Activated CD8-positive, alpha-beta T cell treated with anti-CD3 and anti-CD28 coated beads, Interleukin-2, amount 10 ng/mL, durations not matched to agents 7 days and 5 days (primary cell): Measurements from ENCODE around the gene WWC2. TPM values are rescaled to one million over a fixed set of nuclear protein-coding genes. Genes with fewer than 3 reads are reported as not detected.

ENCODE experiments used
- ATAC-seq: fragments of 150-1000 bp; cut with Tn5 transposase; one replicate; pipeline ENCODE4 v1.10.0; 2021; ENCODE audit warnings: moderate library complexity
- CTCF ChIA-PET: fragments of 350-600 bp; sonication (Branson Sonifier 250); formaldehyde crosslinking; loops from one replicate; lab custom pipeline; 2021; ENCODE audit warnings: antibody characterized with exemption; lab: Charles Lee
- POLR2A ChIA-PET: fragments of 350-600 bp; sonication (Branson Sonifier 250); formaldehyde crosslinking; loops from one replicate; lab custom pipeline; 2021; ENCODE audit warnings: antibody characterized with exemption; lab: Charles Lee
- DNase-seq: peaks from one replicate; pipeline ENCODE4 v3.0.0-alpha.2; 2020
- H3K27ac Mint-ChIP-seq: one replicate; pipeline ENCODE4 v1.8.0; 2021; ENCODE audit warnings: mild to moderate bottlenecking, mixed read lengths
- H3K27me3 Mint-ChIP-seq: one replicate; pipeline ENCODE4 v1.8.0; 2021; ENCODE audit warnings: low read depth, mixed read lengths
- H3K36me3 Mint-ChIP-seq: one replicate; pipeline ENCODE4 v1.8.0; 2021; ENCODE audit warnings: low read depth, mixed read lengths
- H3K4me1 Mint-ChIP-seq: one replicate; pipeline ENCODE4 v1.8.0; 2021; ENCODE audit warnings: low read depth, mixed read lengths
- H3K4me3 Mint-ChIP-seq: one replicate; pipeline ENCODE4 v1.8.0; 2021; ENCODE audit warnings: mild to moderate bottlenecking, mixed read lengths
- H3K9me3 Mint-ChIP-seq: one replicate; pipeline ENCODE4 v1.8.0; 2022; ENCODE audit warnings: mixed read lengths; ENCODE audit not compliant: insufficient read depth
- total RNA-seq, 2 experiments: library from RNA; stranded (reverse); gene quantifications; one replicate each; pipeline ENCODE4 v1.2.3, GENCODE V29; 2021

Gene WWC2
- total RNA-seq, 2 experiments from 2014 or later = 0.21 TPM

DNA sequence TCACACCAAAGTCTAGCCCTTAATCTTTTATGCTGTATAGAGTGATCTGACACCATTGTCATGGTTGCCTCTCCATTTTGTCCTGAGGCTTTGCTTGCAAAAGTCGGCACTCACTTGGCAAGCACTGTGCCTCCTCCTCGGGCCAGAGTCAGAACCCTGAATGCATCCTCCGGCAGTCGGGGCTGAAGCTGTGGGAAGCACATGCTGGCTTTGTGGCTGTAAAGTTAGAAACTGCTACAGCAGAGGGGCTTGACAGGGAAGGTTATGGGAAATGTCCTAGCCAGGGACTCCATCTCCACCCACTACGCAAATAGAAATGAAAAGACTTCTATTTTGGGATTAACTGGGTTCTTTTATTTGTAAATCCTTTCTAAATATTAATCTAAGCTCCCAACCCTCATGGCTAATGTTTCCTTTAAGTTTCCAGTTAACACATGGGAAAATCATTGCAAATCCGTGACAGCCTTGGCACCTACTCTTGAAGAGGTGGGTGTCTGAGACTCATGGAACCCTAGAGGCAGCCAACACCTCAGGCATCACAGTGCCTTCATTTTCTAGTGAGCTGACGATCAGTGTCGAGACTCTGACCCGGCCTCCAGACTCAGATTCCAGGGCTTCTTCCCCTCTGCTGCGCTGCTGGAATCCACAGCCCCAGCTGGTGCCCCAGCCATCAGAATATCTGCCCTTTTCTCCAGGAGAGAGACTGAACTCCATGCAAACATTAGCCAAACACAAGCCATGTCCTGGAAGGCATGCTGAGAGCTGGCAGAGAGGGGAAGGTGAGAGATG lies 231.1 kb downstream of the WWC2 start:
- peaks cover 14% of the 10 kb centered on the region for H3K27me3 Mint-ChIP-seq

DNA sequence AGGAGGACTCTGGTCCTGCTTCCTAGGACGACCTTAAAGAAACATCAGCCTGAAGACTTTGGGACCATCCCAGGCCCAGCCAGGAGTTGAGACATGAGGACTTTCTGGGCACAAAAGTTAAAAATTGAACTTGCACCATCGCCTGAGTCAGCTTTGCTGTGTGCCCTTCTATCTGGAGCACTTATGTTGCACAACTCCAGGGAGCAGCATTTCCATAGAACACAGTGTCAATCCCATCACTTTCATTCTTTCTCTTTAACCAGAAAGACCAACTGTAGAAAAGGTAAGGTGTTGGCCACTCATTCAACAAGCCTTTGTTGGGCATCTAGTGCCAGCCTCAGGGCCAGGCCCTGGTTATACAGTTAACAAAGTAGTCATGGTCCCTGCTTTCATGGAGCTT lies 231.8 kb downstream of the WWC2 start:
- no peaks in the 10 kb centered on the region for H3K9me3 Mint-ChIP-seq
- ChIA-PET CTCF (no interaction called here), POLR2A (no interaction called here)
- no peak for ATAC-seq
- peaks cover 14% of the 10 kb centered on the region for H3K27me3 Mint-ChIP-seq
- H3K36me3 Mint-ChIP-seq = no peaks in the 10 kb centered on the region
- H3K4me3 Mint-ChIP-seq = no peak overlapping the region
- H3K4me1 Mint-ChIP-seq = peaks cover 8% of the 10 kb centered on the region
- DNase-seq = no peak
- no peak overlapping the region for H3K27ac Mint-ChIP-seq

More for the DNA sequence above, 231.1 kb downstream of the WWC2 start:
- DNase-seq (no peak), ATAC-seq (no peak)
- no peak overlapping the region for H3K4me3 Mint-ChIP-seq
- ChIA-PET CTCF (no interaction called here), POLR2A (no interaction called here)
- H3K27ac Mint-ChIP-seq = no peak overlapping the region
- H3K4me1 Mint-ChIP-seq = peaks cover 2% of the 10 kb centered on the region
- no peaks in the 10 kb centered on the region for H3K9me3 Mint-ChIP-seq
- no peaks in the 10 kb centered on the region for H3K36me3 Mint-ChIP-seq

DNA sequence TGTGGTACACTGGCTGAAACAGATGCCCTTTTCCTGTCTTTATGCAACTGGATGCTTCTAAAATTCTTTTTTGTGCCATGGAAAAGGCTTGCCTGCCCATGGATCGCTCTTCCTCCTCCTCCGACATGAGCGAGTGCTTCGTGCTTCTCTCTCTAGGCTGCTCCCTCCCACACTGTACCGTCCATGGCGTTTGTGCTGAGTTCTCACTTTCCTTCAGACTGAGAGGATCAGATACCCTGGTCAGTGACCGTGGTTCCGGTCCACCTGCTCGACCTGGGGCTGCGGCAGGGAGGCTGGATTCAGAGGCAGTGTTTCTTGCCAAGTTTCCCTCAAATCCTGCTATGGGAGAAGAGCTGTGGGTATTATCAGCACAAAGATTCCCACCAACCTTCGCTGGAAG lies 233.4 kb downstream of the WWC2 start:
- ATAC-seq = no peak
- CTCF ChIA-PET = no interaction called here

DNA sequence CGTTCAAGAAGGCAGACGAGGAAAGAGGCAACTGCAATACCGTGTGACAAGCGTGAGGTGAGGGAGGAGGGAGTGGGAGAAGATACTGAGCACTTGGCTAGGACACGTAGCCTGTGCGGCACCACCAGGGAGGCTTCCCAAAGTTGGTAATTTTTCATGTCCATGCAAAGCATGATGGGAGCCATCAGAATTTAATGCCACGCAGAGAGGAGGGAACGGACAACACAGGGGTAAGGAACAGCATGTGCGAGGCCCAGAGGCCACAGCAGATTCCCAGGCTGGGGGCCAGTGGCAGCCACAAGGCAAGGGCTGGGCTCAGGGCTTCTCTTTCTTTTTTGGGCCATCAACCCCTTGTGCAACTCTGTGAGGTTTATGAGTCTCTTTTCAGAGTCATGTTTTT lies 234.1 kb downstream of the WWC2 start:
- ChIA-PET POLR2A (no interaction called here), CTCF (no interaction called here)
- ATAC-seq (no peak), DNase-seq (no peak)
- Mint-ChIP-seq H3K9me3 (no peaks in the 10 kb centered on the region), H3K27ac (no peak overlapping the region), H3K36me3 (no peaks in the 10 kb centered on the region), H3K27me3 (peaks cover 12% of the 10 kb centered on the region), H3K4me1 (peaks cover 8% of the 10 kb centered on the region), H3K4me3 (no peak overlapping the region)

More for the DNA sequence above, 233.4 kb downstream of the WWC2 start:
- no peak for DNase-seq
- POLR2A ChIA-PET = no interaction called here
- Mint-ChIP-seq H3K9me3 (no peaks in the 10 kb centered on the region), H3K4me3 (no peak overlapping the region), H3K36me3 (no peaks in the 10 kb centered on the region), H3K27ac (no peak overlapping the region), H3K4me1 (peaks cover 8% of the 10 kb centered on the region), H3K27me3 (peaks cover 12% of the 10 kb centered on the region)

DNA sequence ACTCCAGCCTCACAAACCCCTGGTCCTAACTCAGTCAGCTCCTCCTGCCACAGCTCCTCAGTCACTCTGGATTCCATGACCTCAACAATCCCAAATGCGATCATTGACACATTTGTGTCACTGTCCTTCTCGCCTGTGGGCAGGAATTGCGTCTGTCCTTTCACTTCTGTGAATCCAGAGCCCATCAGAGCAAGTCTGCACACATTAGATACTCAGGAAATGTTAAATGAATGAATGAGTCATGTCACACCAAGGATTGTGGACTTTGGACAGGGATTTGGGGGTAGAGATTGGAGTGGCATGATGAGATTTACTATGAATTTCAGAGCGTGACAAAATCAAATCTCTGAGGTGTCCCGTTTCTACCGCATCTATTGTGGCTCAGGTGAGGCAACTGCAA lies 234.9 kb downstream of the WWC2 start:
- POLR2A ChIA-PET = no interaction called here
- Mint-ChIP-seq H3K4me3 (no peak overlapping the region), H3K36me3 (no peaks in the 10 kb centered on the region), H3K9me3 (no peaks in the 10 kb centered on the region), H3K27ac (no peak overlapping the region), H3K4me1 (peaks cover 8% of the 10 kb centered on the region), H3K27me3 (peaks cover 12% of the 10 kb centered on the region)
- CTCF ChIA-PET = no interaction called here
- ATAC-seq = no peak
- DNase-seq = no peak

DNA sequence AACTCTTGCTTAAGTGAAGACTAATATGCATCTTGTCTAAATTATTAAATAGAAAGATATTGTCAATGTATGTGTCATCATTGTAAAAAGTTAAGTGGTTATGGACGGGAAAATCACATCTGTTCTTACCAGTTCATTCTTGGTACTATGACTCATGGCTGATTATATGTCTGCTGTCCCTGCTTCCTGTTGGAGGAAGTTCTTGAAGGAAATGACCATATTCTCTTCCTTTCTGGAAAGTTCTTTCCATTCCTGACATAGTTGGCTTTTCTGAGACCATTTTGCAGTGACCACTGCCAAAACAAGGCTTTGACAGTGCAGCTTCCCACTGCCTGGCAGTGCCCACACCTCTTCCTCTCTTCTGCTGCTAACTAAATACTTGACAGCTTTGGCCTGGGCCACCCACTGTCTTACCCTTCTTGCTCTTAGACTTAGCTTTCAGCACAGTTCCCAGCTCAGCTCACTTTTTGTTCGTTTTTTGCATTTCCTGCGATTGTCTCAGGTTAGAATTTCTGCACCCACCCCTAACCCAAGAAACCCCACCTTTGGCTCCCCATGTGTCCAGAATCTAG lies 236.4 kb downstream of the WWC2 start:
- no peaks in the 10 kb centered on the region for H3K36me3 Mint-ChIP-seq
- peaks cover 8% of the 10 kb centered on the region for H3K4me1 Mint-ChIP-seq
- no peak overlapping the region for H3K4me3 Mint-ChIP-seq
- CTCF ChIA-PET = interaction anchor here (1.4 kb wide), 1 partner anchor 74 kb away, joined by 4 read pairs; no protein-coding TSS in a partner anchor
- POLR2A ChIA-PET = interaction anchor here (1.0 kb wide), 1 partner anchor 13 kb away, joined by 4 read pairs; the partner anchor contains the start of gene CLDN24
- DNase-seq (no peak), ATAC-seq (no peak)
- no peaks in the 10 kb centered on the region for H3K9me3 Mint-ChIP-seq
- peaks cover 15% of the 10 kb centered on the region for H3K27me3 Mint-ChIP-seq
- peak overlapping the region; percentile 62 for H3K27ac Mint-ChIP-seq

DNA sequence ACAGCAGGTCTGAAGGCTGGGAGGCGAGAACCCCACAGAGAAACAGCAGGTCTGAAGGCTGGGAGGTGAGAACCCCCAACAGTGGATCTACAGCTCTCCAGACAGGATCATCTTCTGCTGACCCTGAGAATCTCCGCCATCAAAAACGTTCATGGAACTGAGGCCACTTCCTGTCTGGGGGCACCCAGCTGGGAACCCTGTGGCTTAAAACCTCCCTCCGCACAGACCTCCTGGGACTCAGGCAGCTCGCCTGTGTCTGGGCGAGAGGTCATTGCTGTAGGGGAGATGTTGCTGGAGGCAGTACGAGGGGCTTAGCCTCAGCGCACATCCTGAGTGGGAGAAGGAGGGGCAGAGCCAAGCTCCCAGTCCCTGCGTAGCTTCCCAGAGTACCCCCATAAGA lies 238.3 kb downstream of the WWC2 start:
- no peak for ATAC-seq
- ChIA-PET POLR2A (no interaction called here), CTCF (no interaction called here)
- Mint-ChIP-seq H3K4me1 (peaks cover 8% of the 10 kb centered on the region), H3K9me3 (no peaks in the 10 kb centered on the region), H3K4me3 (no peak overlapping the region), H3K36me3 (no peaks in the 10 kb centered on the region), H3K27ac (no peak overlapping the region), H3K27me3 (peaks cover 14% of the 10 kb centered on the region)
- no peak for DNase-seq

DNA sequence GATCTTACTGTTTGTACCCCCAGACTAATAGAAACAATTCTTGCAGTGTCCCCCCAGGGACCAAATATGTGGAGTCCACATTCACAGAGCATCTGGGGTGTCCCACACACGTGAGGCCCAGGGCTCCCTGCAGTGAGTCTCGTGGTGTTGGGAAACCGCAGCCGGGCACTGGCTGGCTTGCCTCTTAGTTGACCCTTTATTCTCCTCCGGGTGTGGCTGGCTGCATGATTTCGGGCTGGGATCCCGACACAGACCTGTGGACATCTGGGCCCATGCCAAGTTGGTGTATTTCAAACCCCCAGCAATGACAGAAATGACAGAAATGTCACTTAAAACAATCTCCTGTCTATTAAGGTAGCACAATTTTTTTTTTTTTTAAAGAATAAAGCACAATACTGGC lies 238.8 kb downstream of the WWC2 start:
- no peak for DNase-seq
- no peak overlapping the region for H3K27ac Mint-ChIP-seq
- no peaks in the 10 kb centered on the region for H3K36me3 Mint-ChIP-seq
- POLR2A ChIA-PET = no interaction called here
- H3K4me3 Mint-ChIP-seq = no peak overlapping the region
- H3K4me1 Mint-ChIP-seq = peaks cover 8% of the 10 kb centered on the region
- peaks cover 11% of the 10 kb centered on the region for H3K27me3 Mint-ChIP-seq
- CTCF ChIA-PET = no interaction called here
- H3K9me3 Mint-ChIP-seq = no peaks in the 10 kb centered on the region
- no peak for ATAC-seq

DNA sequence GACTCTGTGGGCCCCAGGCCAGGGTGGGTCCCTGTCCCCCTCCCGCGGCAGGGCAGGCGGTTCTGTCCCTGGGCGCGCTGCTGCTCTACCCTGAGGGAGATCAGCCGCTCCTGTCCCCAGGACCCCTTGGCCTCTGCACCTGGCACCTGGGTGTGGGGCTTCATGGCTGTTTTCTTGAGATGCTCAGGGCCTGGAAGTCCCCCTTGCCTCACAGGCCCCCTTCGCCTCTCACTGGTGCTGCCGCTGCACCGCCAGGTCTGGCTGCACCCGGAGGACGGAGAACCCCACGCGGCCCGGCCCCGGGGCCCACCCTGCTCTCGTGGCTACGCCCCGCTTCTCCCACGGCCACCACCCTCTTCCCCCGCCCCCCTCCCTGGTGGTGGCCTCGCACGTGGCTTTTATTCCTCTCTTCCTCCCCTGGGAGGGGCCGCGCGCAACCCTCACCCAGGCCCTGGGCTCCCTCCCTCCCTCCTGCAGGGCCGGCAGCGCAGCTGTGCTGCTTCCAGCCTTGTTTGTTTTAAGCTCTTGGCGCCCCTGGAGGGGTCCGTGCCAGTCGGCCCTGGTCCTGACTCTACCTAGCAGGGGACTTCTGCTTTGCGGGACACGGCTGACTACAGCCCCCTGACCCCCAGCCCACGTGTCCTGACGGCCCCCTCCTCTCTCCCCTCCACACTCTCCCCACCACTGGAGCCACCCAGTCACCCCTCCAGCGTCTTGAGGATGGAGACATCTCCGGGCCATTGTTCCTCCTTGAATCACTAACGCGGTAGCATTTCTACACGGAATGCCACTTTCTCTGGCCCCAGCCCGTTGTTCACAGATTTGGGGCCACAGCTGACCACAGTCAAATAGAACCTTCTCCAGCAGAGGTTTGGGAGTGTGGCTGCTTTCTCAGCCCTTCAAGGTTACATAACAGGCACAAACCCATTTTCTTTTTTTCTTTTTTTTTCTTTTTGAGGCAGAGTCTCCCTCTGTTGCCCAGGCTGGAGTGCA lies 243.8 kb downstream of the WWC2 start:
- POLR2A ChIA-PET = no interaction called here
- CTCF ChIA-PET = no interaction called here
- ATAC-seq = no peak
- Mint-ChIP-seq H3K4me1 (no peaks in the 10 kb centered on the region), H3K4me3 (no peak overlapping the region), H3K27ac (no peak overlapping the region), H3K27me3 (peaks cover 13% of the 10 kb centered on the region), H3K9me3 (no peaks in the 10 kb centered on the region), H3K36me3 (no peaks in the 10 kb centered on the region)
- DNase-seq = no peak

DNA sequence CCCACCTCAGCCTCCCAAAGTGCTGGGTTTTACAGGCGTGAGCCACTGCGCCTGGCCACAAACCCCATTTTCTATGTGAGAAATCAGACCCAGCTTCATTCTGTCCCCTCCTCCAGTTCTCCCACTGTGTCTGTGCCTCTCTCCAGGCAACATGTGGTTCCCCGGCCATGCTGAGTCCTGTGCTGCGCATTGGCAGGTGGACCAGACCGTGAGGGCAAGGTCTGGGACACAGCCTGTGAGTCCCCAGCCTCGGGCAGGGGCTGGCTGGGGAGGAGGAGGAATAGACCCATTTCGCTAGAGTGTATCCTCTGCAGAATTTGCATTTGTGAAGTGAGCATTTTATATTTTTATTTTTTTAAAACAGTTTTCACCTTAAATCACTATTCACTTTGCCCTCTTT lies 244.7 kb downstream of the WWC2 start:
- no peak overlapping the region for H3K27ac Mint-ChIP-seq
- POLR2A ChIA-PET = no interaction called here

DNA sequence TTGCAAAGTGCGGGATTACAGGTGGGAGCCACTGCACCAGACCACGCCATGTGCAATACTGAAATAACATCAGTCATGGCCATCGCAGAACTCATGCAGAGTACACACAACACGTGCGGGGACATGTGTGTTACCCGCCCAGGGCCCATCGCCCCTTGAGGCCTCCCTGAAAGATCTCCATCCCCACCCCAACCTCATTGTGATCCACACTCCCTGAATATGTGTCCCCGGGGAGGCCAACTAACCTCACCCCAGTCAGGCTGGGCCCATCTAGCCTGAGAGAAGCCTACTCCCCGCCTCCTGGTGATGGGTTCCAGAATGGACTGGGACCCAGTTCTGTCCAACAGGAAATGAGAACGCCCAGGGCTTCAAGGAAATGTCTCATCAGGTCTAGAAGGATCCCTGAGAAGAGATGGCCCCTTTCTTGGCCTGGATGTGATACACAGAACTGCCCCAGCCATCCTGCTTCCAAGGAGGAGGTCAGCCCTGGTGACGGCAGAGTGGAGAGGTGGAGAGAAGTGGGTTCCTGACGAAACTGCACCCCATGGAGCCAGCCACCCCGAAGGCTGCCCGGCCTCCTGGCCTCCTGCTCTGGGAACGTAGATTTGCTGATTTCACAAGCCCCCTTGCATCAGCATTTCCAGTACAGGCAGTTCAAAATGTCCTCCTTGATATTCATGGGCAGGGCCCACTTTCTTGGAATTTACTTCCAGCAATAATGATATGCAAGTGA lies 245.6 kb downstream of the WWC2 start:
- ChIA-PET CTCF (no interaction called here), POLR2A (no interaction called here)
- H3K27me3 Mint-ChIP-seq = peaks cover 13% of the 10 kb centered on the region
- ATAC-seq (no peak), DNase-seq (no peak)
- peaks cover 14% of the 10 kb centered on the region for H3K4me1 Mint-ChIP-seq
- H3K4me3 Mint-ChIP-seq = no peak overlapping the region
- H3K36me3 Mint-ChIP-seq = no peaks in the 10 kb centered on the region
- H3K9me3 Mint-ChIP-seq = no peaks in the 10 kb centered on the region
- no peak overlapping the region for H3K27ac Mint-ChIP-seq

More for the DNA sequence above, 244.7 kb downstream of the WWC2 start:
- CTCF ChIA-PET = no interaction called here
- Mint-ChIP-seq H3K9me3 (no peaks in the 10 kb centered on the region), H3K4me3 (no peak overlapping the region), H3K4me1 (peaks cover 5% of the 10 kb centered on the region), H3K27me3 (peaks cover 13% of the 10 kb centered on the region), H3K36me3 (no peaks in the 10 kb centered on the region)
- no peak for ATAC-seq
- no peak for DNase-seq
